ENCODE results near the gene WDR20. TPM values are rescaled to one million over a fixed set of nuclear protein-coding genes. Genes with fewer than 3 reads are reported as not detected.
"Not testable (repeated sequence)": the region's sequence is repeated elsewhere in the genome, so short reads cannot be mapped to it uniquely, and the experiment has no call there.

Gene WDR20, protein sequence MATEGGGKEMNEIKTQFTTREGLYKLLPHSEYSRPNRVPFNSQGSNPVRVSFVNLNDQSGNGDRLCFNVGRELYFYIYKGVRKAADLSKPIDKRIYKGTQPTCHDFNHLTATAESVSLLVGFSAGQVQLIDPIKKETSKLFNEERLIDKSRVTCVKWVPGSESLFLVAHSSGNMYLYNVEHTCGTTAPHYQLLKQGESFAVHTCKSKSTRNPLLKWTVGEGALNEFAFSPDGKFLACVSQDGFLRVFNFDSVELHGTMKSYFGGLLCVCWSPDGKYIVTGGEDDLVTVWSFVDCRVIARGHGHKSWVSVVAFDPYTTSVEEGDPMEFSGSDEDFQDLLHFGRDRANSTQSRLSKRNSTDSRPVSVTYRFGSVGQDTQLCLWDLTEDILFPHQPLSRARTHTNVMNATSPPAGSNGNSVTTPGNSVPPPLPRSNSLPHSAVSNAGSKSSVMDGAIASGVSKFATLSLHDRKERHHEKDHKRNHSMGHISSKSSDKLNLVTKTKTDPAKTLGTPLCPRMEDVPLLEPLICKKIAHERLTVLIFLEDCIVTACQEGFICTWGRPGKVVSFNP
- 10 to 100 TPM; 34.1 to 35.5 TPM for total RNA-seq
- long read RNA-seq, transcript WDR20-204 (3 exons, 2,391 nt), result major isoform, 22 of 54 reads
- long read RNA-seq, transcript WDR20-203 (4 exons, 2,616 nt), result minor isoform, 6 of 54 reads
- long read RNA-seq, partial matches to known transcripts, result 2 of 54 reads
- long read RNA-seq, other reads (novel, unspliced or antisense), result 17 of 54 reads

DNA sequence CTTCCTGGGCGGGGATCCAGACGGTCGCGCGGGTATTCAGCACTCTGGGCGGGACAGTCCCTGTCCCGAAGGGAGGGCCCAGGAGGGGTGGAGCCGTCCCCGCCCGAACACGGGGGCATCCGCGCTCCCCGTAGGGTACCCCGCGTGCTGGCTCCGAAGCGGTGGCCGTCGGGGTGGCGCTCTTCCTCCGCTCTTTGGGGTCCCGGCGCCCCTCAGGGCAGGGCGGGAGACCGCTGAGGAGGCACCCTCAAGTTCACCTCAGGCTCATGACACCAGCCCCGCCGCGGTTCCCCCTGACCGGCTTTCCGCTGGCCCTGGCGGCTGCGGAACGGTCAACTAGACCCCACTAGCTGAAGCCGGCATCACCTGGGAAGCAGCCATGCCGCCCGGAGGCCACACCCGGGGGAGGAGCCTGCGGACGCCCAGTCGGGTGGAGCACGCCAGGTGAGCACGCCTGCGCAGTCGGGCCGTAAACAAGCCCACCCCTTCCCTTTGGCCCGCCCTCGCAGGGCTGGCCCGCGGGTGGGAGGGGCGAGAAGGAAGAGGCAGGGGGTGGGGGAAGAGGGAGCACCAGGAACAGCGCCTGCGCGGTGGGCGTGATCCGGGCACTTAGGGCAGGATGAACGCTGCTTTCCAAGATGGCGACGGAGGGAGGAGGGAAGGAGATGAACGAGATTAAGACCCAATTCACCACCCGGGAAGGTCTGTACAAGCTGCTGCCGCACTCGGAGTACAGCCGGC is at the start of gene WDR20:
Gene WDR20 (plus strand): TSS at position 612 of the 741 bp plus-strand sequence. CDS start 27 bp downstream, at position 639.
- ATAC-seq, result peak; percentile 96
- intact Hi-C loops (cut with DNase I, micrococcal nuclease), result no loop called here
- peak; percentile 98 to 99 for DNase-seq

DNA sequence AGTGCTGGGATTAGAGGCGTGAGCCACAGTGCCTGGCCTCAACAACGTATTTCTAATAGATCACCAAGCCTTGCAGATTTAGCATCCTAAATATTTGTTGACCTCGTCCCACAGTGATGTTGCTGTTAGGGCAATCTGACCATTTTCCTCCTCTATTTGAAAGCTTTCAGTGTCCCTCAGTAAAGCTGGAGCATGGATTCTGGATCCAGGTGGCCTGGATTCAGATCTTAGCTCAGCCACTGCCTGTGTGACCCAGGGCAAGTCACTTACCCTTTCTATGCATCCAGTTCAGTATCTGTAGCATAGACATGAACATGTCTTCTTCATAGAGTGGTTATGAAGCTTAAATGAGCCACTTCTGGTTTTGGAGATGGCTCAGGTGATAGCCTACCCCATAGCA is 49.0 kb upstream of the WDR20 start:
- ATAC-seq (no peak), DNase-seq (no peak)
- intact Hi-C loops (cut with DNase I, micrococcal nuclease), result no loop called here

DNA sequence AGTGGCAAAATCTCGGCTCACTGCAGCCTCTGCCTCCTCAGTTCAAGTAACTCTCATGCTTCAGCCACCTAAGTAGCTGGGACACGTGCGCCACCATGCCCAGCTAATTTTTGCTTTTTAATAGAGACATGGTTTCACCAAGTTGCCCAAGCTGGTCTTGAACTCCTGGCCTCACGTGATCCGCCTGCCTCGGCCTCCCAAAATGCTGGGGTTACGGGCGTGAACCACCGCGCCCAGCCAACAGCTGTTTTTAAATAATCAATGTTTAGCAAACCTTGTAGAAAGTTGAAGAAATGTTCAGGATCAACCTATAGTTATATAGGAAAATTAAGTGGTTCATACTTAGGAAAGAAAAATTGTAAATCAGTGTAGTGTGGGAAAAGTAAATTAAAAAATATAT is 46.9 kb upstream of the WDR20 start:
- DNase-seq, result no peak
- intact Hi-C loops (cut with DNase I, micrococcal nuclease), result no loop called here
- ATAC-seq, result no peak

DNA sequence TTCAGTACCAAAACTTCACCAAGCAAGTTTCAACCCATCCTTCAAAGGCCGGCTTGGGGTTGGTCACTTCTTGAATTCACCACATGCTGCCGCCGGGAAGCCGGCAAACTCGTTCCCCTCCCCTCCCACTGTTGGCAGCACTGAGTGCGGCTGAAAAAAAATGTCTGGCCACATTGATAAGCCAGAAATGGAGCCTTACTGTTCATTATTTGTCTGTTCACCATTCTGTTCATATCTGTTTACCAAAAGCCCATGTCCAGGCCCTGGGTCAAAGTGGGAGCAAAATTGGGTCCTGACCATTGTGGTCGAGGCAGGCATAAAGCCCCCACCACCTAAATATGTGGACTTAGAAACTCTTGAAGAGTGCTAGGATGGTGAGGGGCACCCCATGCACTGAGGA is 45.6 kb upstream of the WDR20 start:
- DNase-seq (no peak), ATAC-seq (no peak)
- intact Hi-C loops (cut with DNase I, micrococcal nuclease), result no loop called here

DNA sequence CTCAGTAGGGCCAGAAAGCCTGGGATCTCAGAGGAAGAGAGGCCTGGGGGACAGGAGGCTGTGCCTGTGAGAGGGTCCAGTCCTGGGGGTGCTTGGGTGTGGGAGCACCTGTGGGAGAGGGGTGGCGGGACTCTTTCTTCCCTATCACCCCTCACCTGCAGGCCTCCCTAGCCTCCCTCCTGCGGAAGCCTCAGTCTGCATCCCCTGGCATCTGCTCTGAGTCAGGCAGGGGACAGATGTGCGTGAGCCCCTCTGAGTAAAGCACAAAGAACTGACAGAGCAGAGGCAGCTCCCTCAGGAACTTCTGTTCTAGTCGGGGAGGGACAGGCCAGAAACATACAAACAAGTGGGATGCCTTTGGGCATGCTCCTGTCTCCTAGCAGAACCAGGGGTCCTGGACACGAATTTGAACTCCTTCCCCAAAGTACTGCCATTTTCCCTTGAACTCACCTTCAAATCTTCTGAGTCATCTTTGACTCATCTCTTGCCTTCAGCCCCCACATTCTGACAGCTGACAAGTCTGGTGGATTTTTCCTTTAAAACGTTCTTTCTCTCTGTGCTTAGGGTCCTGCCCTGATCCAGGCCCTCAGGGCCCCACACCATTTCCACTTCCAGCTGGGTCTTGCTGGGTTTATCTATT is 44.3 kb upstream of the WDR20 start:
- ATAC-seq, result no peak
- DNase-seq, result no peak
- intact Hi-C loops (cut with DNase I, micrococcal nuclease), result no loop called here

DNA sequence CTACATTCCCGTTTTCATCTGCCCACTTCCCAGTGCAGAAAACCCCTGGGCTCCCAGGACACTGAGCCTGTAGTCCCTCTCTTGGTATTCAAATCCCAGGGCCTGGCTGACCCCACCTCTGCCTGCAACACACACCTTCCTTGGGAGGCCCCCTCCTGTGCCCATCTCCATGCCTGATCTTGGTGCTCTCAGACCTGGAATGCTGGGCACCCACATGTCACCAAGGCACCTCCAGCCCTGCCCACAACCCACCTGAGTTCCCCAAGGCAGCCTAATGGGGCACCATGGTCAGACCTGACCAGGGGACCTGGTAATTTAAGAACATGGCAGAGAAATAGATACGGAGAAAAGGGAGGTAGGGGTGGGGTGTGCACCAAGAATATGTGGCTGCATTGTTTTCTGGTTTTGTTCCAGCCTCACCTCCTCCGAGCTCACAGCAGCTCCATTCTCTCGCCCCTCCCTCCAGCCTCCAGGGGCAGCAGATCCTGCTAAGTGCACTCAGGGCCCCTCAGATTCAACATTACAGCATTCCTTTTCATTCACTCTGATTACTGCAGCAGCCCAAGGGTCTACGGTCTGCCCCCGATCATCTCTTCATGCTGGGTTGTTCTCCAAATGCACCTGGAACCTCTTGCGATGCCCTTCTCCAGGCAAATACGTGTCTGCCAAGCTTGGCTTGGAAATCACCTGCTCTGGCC is 43.7 kb upstream of the WDR20 start:
- ATAC-seq (no peak), DNase-seq (no peak)
- intact Hi-C loops (cut with DNase I, micrococcal nuclease), result no loop called here

DNA sequence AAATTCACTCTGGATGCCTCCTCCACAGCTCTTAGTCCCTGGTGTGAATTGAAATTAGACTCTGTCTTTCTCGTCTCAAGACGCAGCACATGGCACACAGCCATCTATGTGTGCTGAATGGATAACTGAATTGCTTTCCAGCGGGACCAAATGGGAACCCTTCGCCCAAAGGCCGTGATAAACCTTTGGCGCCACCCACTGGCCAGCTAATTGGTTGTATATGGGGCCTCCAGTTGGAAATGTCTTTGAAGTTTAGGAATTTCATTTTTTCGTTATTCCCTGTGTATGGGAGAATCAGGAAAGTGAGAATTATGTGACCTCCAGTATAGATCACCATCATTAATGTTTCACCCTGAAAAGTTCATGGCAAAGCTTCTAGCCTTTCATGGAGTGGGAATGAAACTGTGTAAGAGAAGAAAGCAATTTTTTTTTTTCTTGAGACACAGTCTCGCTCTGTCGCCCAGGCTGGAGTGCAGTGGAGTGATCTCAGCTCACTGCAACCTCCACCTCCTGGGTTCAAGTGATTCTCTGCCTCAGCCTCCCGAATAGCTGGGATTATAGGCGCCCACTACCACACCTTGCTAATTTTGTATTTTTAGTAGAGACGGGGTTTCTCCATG is 43.0 kb upstream of the WDR20 start:
- intact Hi-C loops (cut with DNase I, micrococcal nuclease), result no loop called here
- DNase-seq (peak; percentile 75 to 94), ATAC-seq (peak; percentile 82)

DNA sequence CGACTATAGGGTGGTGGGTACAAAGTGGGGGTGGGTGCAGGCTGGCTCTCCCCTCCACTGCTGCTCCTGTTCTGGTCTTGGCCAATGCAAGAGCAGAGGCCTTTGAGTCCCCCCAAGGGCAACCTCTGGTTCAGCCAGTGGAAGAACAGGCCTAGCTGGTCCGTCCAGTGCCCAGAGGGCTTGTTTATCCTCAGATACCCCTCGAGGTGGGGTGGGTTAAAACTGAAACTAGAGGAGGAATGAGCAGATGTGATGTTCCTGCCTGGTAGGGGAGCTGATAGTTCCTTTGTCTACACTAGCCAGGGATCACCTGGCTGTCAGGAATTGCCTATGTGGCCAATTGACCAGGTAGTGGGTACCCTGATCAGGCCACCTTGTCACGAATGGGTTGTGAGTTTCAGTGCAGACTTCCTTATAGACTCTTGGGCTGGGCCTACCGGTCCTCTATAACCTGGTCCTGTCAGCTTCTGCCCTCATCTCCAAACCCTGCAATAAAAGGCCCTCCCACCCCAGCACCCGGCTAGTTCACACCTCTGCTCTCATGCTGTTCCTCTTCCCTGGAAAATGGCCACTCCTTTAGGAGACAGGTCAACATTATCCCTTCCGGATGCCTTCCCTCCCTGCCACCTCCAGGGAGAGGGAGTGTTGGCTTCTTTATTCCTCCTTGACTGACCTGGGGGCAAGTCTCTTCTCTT is 42.1 kb upstream of the WDR20 start:
- intact Hi-C loops (cut with DNase I, micrococcal nuclease), result no loop called here
- ATAC-seq (peak; percentile 86), DNase-seq (peak; percentile 31 to 53)

DNA sequence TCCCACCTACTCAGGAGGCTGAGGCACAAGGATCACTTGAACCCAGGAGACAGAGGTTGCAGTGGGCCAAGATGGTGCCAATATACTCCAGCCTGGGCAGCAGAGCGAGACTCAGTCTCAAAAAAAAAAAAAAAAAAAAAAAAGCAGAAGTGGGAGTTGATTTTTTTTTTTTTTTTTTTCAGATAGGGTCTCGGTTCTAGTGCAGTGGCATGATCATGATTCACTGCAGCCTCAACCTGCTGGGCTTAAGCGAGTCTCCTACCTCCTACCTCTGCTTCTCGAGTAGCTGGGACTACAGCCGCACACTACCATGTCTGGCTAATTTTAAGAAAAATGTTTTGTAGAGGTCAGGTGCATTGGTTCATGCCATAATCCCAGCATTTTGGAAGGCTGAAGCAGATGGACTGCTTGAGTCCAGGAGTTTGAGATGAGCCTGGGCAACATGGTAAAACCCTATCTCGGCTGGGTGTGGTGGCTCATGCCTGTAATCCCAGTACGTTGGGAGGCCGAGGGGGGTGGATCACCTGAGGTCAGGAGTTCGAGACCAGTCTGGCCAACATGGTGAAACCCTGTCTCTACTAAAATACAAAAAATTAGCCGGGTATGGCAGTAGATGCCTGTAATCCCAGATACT is 36.5 kb upstream of the WDR20 start:
- no peak for ATAC-seq
- intact Hi-C loops (cut with DNase I, micrococcal nuclease), result no loop called here
- DNase-seq, result no peak

DNA sequence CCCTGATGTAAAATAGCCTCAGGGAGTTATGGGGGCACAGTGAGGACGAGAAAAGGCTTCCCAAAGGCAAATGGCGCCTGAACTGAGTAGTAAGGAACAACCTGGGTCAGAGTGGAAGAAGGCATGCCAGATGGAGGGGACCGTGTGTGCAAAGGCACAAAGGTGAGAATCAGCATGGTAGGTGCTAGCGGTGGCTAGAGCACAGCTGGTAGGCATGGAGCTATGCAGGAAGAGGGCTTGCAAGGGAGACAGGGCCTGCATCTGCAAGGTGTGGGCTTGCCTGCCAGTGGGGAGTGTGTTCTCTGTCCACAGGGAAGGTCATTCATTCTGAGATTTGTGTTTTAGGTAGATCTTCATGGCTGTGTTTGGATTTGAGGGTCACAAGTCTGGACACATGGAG is 34.3 kb upstream of the WDR20 start:
- DNase-seq (no peak), ATAC-seq (no peak)
- intact Hi-C loops (cut with DNase I, micrococcal nuclease), result no loop called here

DNA sequence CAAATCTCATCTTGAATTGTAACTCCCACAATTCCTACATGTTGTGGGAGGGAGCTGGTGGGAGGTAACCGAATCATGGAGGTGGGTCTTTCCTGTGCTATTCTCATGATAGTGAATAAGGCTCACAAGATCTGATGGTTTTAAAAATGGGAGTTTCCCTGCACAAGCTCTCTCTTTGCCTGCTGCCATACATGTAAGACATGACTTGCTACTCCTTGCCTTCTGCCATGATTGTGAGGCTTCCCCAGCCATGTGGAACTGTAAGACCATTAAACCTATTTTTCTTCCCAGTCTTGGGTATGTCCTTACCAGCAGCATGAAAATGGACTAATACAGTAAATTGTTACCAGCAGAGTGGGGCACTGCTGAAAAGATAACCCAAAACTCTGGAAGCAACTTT is 30.4 kb upstream of the WDR20 start:
- intact Hi-C loops (cut with DNase I, micrococcal nuclease); DNase-seq; ATAC-seq: not testable (repeated sequence)

DNA sequence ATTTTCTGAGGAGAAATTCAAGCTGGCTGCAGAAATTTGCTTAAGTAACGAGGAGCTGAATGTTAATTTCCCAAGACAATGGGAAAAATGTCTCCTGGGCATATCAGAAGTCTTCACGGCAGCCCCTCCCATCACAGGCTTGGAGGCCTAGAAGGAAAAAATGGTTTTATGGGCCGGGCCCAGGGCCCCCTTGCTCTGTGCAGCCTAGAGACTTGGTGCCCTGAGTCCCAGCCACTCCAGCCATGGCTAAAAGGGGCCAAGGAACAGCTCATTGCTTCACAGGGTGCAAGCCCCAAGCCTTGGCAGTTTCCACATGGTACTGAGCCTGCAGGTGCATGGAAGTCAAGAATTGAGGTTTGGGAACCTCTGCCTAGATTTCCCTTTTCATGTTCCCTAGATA is 28.6 kb upstream of the WDR20 start:
- no peak for DNase-seq
- intact Hi-C loops (cut with DNase I, micrococcal nuclease), result no loop called here

DNA sequence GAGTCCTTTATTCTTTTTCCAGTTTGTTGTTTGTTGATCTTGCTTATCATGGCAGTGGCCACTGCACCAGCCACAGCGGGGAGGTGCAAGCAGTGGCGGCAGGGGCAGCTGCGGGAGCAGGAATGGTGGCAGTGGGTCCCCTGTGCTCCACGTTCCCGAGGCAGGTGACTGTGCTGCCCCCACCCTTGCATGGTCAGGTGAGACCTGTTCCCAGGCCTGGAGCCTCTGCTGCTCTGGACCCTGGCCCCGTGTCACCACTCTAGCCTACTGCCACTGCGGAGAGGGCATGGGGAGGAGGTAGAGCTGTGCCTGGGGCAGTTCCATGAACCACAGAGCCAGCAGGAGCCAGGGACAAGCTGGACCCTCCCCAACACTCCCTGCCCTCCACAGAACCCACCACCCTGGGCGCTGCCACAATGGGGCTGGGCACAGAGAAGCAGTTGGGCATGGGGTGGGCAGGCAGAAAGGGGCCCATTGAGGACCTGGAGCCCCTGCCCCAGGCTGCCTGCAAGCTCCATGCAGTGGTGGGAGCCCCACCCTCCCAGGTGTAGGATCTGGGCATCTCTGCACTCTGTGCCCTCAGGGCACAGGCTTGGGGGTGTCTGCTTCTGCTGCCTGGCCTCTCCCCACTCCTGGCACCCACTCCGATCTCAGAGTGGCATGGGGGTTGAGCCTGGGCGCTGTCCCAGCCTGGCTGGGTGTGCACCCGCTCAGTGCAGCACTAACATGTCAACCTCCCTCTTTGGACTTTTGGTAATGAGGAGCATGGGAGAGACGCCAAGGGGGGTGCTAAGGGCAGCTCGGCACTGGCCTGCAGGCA is 23.1 kb upstream of the WDR20 start:
- DNase-seq, result no peak
- intact Hi-C loops (cut with DNase I, micrococcal nuclease), result no loop called here
- ATAC-seq, result no peak

More for the DNA sequence above, 28.6 kb upstream of the WDR20 start:
- no peak for ATAC-seq

DNA sequence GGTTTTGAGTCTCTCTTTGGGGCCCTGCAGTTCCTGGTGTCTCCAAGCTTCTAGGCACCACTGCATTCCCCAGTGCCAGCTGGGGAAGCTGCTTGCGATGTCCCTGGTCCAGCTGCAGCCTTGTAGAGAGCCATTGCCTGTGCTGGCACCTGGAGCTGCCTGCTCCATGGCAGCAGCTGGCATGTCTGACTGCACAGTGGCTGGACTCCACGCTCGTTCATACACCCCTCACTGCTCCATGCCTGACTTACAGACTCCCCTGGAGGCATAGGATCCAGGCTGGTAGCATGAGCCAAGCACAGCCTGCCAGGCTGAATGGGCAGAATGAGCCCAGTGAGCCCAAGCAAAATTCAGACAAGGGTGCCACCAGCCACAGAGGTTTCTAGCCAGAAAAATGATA is 21.8 kb upstream of the WDR20 start:
- DNase-seq (no peak), ATAC-seq (no peak)
- intact Hi-C loops (cut with DNase I, micrococcal nuclease), result no loop called here

DNA sequence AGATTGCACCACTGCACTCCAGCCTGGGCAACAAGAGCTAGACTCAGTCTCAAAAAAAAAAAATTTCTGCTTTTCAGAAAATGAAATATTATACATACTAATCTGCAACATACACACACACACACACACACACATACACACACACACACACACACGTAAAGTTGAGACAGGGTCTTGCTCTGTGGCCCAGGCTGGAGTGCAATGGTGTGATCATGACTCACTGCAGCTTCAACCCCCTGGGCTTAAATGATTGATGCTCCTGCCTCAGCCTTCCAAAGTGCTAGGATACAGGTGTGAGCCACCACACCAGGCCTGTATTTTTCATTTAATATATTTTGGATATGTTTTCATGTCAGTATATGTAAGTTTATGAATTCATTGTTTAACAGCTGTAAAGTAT is 18.8 kb upstream of the WDR20 start:
- DNase-seq, result no peak
- intact Hi-C loops (cut with DNase I, micrococcal nuclease), result no loop called here
- no peak for ATAC-seq

DNA sequence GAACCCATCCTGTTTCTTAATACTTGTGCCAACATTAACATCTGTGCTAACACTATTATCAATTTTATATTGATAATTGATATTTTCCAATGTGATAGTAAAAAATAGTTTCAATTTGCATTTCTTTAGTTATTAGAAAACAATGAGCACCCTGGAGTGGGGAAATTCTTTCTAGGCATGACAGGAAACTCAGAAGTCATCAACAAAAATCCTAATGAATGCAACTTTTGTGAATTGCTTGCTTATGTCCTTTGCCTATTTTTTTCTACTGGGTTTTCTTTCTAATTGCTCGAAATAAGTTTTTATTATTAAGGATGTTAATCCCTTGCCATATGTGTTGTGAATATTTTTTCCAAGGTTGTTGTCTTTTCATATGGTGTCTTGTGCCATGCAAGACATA is 18.1 kb upstream of the WDR20 start:
- ATAC-seq (no peak), DNase-seq (no peak)
- intact Hi-C loops (cut with DNase I, micrococcal nuclease), result no loop called here
